ENCODE measurements around the gene CNOT3. TPM values are rescaled to one million over a fixed set of nuclear protein-coding genes. Genes with fewer than 3 reads are reported as not detected.

CNOT3 gene
- total and polyA plus RNA-seq, 2 of the 13 experiments (the other 11 are each of a cell fraction or from before 2014, with no cell fraction given), result 4.3 to 5.8 TPM

DNA sequence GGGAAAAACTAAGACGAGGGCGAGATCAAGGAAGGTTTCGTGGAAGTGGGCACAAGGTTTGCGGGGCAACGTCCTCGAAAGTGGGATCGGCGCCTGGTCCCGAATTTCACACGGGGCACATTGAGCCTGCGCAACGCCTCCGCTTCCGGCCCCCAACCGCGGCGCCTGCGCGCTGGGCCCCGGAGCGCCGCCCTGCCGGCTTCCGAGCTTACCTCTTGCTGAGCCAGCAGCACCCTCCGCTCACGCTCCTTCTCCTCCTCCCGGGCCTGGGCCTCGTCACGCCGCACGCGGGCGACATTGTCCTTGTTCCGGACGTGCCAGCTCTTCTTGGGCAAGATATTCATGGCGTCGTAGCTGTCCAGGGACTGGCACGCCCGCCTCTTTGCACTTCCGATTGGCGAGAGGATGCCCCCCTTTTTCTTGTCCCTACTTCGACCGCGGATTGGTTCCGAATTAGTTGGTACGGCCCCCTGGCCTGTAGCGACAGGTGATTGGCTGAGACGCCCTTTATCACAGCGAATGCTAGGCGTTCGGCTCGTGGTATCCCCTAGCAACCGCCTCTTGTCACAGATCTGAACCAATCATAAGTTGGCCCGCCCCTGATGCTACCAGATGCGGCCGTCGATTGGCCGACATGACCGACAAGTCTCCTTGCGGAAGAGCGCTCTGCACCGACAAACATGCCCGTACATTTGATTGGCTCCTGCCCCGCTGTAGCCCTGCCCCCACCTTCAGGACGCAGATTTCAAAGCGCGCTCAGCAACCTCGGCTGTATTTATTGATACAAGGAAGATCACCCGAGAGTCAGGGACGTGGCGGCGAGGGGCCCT, 22.0 kb downstream of the CNOT3 start, which contains the start of gene LENG1 (continued):
- TF ChIP-seq U2AF2 (IDR thresholded peaks at IDR 0.05; ENCODE audit: low read depth, low read length) (peak; percentile 98), ZNF225 (CRISPR knock-in tag; IDR thresholded peaks at IDR 0.05) (no peak), ZNF557 (CRISPR knock-in tag; IDR thresholded peaks at IDR 0.05) (0 out of 2 replicates have a peak, but pooled peaks have one; percentile 25), ZNF562 (CRISPR knock-in tag; IDR thresholded peaks at IDR 0.05; ENCODE audit: borderline replicate concordance) (no peak), ZNF333 (CRISPR knock-in tag; IDR thresholded peaks at IDR 0.05; ENCODE audit: borderline replicate concordance) (peak; percentile 20; the same call in 1 of the 2 replicates), SP2 (CRISPR knock-in tag; IDR thresholded peaks at IDR 0.05) (peak; percentile 98), YY1 (IDR thresholded peaks at IDR 0.05; ENCODE audit: insufficient read depth, insufficient replicate concordance, low read depth, low read length) (peak; percentile 79), JARID2 (CRISPR knock-in tag; IDR thresholded peaks at IDR 0.05; ENCODE audit: insufficient replicate concordance) (peak; percentile 26), ZNF747 (CRISPR knock-in tag; IDR thresholded peaks at IDR 0.05; ENCODE audit: borderline replicate concordance) (no peak), ZNF530 (CRISPR knock-in tag; IDR thresholded peaks at IDR 0.05; ENCODE audit: low read depth) (no peak), ZNF768 (CRISPR knock-in tag; IDR thresholded peaks at IDR 0.05) (peak; percentile 30; the same call in 1 of the 2 replicates), SRSF4 (IDR thresholded peaks at IDR 0.05; ENCODE audit: low read depth, low read length, poor library complexity, severe bottlenecking) (no peak), ELF1 (CRISPR knock-in tag; IDR thresholded peaks at IDR 0.05) (peak; percentile 89), ZNF781 (CRISPR knock-in tag; IDR thresholded peaks at IDR 0.05; ENCODE audit: borderline replicate concordance, not compliant biosample characterization) (peak; percentile 57), DR1 (CRISPR knock-in tag; IDR thresholded peaks at IDR 0.05) (peak; percentile 66)
- TF ChIP-seq, protein P1, sequence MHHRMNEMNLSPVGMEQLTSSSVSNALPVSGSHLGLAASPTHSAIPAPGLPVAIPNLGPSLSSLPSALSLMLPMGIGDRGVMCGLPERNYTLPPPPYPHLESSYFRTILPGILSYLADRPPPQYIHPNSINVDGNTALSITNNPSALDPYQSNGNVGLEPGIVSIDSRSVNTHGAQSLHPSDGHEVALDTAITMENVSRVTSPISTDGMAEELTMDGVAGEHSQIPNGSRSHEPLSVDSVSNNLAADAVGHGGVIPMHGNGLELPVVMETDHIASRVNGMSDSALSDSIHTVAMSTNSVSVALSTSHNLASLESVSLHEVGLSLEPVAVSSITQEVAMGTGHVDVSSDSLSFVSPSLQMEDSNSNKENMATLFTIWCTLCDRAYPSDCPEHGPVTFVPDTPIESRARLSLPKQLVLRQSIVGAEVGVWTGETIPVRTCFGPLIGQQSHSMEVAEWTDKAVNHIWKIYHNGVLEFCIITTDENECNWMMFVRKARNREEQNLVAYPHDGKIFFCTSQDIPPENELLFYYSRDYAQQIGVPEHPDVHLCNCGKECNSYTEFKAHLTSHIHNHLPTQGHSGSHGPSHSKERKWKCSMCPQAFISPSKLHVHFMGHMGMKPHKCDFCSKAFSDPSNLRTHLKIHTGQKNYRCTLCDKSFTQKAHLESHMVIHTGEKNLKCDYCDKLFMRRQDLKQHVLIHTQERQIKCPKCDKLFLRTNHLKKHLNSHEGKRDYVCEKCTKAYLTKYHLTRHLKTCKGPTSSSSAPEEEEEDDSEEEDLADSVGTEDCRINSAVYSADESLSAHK (CRISPR knock-in tag; IDR thresholded peaks at IDR 0.05; ENCODE audit: borderline replicate concordance), result no peak
- TF ChIP-seq, protein P2, sequence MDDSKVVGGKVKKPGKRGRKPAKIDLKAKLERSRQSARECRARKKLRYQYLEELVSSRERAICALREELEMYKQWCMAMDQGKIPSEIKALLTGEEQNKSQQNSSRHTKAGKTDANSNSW (CRISPR knock-in tag; IDR thresholded peaks at IDR 0.05; ENCODE audit: borderline replicate concordance), result peak; percentile 55; the same call in 1 of the 2 replicates
- TF ChIP-seq, protein P3, sequence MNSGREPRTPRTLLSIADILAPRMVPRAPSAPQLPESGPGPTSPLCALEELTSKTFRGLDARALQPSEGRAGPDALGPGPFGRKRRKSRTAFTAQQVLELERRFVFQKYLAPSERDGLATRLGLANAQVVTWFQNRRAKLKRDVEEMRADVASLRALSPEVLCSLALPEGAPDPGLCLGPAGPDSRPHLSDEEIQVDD (CRISPR knock-in tag; IDR thresholded peaks at IDR 0.05; ENCODE audit: borderline replicate concordance), result no peak
- TF ChIP-seq, protein P4, sequence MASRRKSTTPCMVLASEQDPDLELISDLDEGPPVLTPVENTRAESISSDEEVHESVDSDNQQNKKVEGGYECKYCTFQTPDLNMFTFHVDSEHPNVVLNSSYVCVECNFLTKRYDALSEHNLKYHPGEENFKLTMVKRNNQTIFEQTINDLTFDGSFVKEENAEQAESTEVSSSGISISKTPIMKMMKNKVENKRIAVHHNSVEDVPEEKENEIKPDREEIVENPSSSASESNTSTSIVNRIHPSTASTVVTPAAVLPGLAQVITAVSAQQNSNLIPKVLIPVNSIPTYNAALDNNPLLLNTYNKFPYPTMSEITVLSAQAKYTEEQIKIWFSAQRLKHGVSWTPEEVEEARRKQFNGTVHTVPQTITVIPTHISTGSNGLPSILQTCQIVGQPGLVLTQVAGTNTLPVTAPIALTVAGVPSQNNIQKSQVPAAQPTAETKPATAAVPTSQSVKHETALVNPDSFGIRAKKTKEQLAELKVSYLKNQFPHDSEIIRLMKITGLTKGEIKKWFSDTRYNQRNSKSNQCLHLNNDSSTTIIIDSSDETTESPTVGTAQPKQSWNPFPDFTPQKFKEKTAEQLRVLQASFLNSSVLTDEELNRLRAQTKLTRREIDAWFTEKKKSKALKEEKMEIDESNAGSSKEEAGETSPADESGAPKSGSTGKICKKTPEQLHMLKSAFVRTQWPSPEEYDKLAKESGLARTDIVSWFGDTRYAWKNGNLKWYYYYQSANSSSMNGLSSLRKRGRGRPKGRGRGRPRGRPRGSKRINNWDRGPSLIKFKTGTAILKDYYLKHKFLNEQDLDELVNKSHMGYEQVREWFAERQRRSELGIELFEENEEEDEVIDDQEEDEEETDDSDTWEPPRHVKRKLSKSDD (CRISPR knock-in tag; IDR thresholded peaks at IDR 0.05; ENCODE audit: low read depth), result no peak
- TF ChIP-seq, protein P5, sequence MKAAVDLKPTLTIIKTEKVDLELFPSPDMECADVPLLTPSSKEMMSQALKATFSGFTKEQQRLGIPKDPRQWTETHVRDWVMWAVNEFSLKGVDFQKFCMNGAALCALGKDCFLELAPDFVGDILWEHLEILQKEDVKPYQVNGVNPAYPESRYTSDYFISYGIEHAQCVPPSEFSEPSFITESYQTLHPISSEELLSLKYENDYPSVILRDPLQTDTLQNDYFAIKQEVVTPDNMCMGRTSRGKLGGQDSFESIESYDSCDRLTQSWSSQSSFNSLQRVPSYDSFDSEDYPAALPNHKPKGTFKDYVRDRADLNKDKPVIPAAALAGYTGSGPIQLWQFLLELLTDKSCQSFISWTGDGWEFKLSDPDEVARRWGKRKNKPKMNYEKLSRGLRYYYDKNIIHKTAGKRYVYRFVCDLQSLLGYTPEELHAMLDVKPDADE (CRISPR knock-in tag; IDR thresholded peaks at IDR 0.05), result no peak

Measured in HepG2 (cell line).